ENCODE results near the gene TRMU. TPM values are rescaled to one million over a fixed set of nuclear protein-coding genes. Genes with fewer than 3 reads are reported as not detected.

The TRMU gene
- total and polyA plus RNA-seq, 2 donors (not counting 3 experiments of a cell fraction or from before 2014, with no cell fraction given), result 42.4 to 65.7 TPM

- CTCF ChIA-PET, result no interaction called here
- Histone ChIP-seq H3K27ac (ENCODE audit: insufficient read depth, low read depth, low read length) (no peak overlapping the region), H2AFZ (ENCODE audit: low read depth, low read length) (no peak overlapping the region), H3K9me3 (replicated peaks; ENCODE audit: control insufficient read depth, insufficient read depth, low read length) (no peaks in the 10 kb centered on the region), H3K27me3 (ENCODE audit: control insufficient read depth in 2 of 2, insufficient read depth in 2 of 2, low read length in 2 of 2) (no peaks in the 10 kb centered on the region), H3K4me2 (ENCODE audit: insufficient read depth, low read length) (no peak overlapping the region), H4K20me1 (replicated peaks; ENCODE audit: control insufficient read depth, extremely low read depth, insufficient read depth, low read length) (no peaks in the 10 kb centered on the region), H3K9me1 (replicated peaks; ENCODE audit: control insufficient read depth, extremely low read depth, insufficient read depth, low read length) (no peaks in the 10 kb centered on the region), H3K4me1 (ENCODE audit: control insufficient read depth, extremely low read depth, insufficient read depth, low read length) (peaks cover 6% of the 10 kb centered on the region), H3K9ac (replicated peaks; ENCODE audit: extremely low read depth, insufficient read depth, low read length) (no peak overlapping the region), H3K4me3 (replicated peaks in 1 of 3; ENCODE audit: insufficient read depth in 1 of 3, low read depth in 1 of 3, low read length in 3 of 3) (no peak overlapping the region), H3K79me2 (ENCODE audit: control insufficient read depth, insufficient read depth, low read length) (no peaks in the 10 kb centered on the region), H3K36me3 (ENCODE audit: control insufficient read depth in 2 of 2, extremely low read depth in 1 of 2, insufficient read depth in 2 of 2, low read length in 2 of 2) (no peaks in the 10 kb centered on the region)
- no TSS peak for BruUV-seq (replicated peaks)
- POLR2A ChIA-PET, result interaction anchor here (0.6 kb wide), 1 partner anchor 127 kb away, joined by 5 read pairs; no protein-coding TSS in a partner anchor
- FAIRE-seq (no peak), DNase-seq (ENCODE audit: low read depth, low spot score) (no peak)
- TF ChIP-seq FOS (IDR thresholded peaks at IDR 0.05; ENCODE audit: borderline replicate concordance, insufficient read depth, low read length), result no peak
- TF ChIP-seq GATA2 (IDR thresholded peaks at IDR 0.05; ENCODE audit: insufficient read depth, insufficient read length, low read depth, low read length), result no peak
- TF ChIP-seq, protein P1, sequence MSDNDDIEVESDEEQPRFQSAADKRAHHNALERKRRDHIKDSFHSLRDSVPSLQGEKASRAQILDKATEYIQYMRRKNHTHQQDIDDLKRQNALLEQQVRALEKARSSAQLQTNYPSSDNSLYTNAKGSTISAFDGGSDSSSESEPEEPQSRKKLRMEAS (IDR thresholded peaks at IDR 0.05; ENCODE audit: insufficient read depth, insufficient read length), result no peak
- no peak for TF ChIP-seq JUN (IDR thresholded peaks at IDR 0.05; ENCODE audit: borderline replicate concordance, insufficient read depth, insufficient read length, low read depth)
- no peak for TF ChIP-seq POLR2A (IDR thresholded peaks at IDR 0.05; ENCODE audit: low read depth, low read length)
- no peak for TF ChIP-seq POLR2AphosphoS5 (IDR thresholded peaks at IDR 0.05; ENCODE audit: insufficient read depth, low read depth, low read length)
- TF ChIP-seq MYC (IDR thresholded peaks at IDR 0.05; ENCODE audit: low read depth, low read length), result no peak
- TF ChIP-seq EZH2 (IDR thresholded peaks at IDR 0.05; ENCODE audit: borderline replicate concordance, low read depth, low read length, severe bottlenecking), result no peak
- TF ChIP-seq CTCF (IDR thresholded peaks at IDR 0.05; ENCODE audit: extremely low read depth in 1 of 2, insufficient read depth in 1 of 2, low read depth in 1 of 2, low read length in 2 of 2), result no peak
- dilution Hi-C loops (cut with MboI; ENCODE audit: extremely low pct_ligation_motif_present, low sequenced_read_pairs), result no loop called here
- intact Hi-C loops (cut with micrococcal nuclease), result no loop called here
Observed at GRCh38 chr22:46373159-46373558, 37.6 kb downstream of the TRMU start.

Measured in endothelial cell of umbilical vein (primary cell).